NCI-H1092 treated with DMSO at 0.1 percent for 48 hours (cell line): ENCODE data around the gene MT1E.
"Not testable (repeated sequence)": the region's sequence is repeated elsewhere in the genome, so short reads cannot be mapped to it uniquely, and the experiment has no call there.

Experiments used
- DNase-seq: peaks from one replicate; lab custom pipeline; 2025; lab: John Stamatoyannopoulos, UW

Gene MT1E

GRCh38 chr16:56672761-56673536, 47.4 kb downstream of the MT1E start:
- DNase-seq = no peak

GRCh38 chr16:56673921-56674320, 48.3 kb downstream of the MT1E start:
- DNase-seq = peak; percentile 5

- not testable (repeated sequence) for DNase-seq
Measured at GRCh38 chr16:56674570-56674969, 49.0 kb downstream of the MT1E start.

- no peak for DNase-seq
Measured at GRCh38 chr16:56675685-56676210, 50.2 kb downstream of the MT1E start.
